GM10266 (cell line): ENCODE measurements around the gene CNTN2.

Experiments
- DNase-seq: peaks from one replicate; pipeline ENCODE4 v3.0.0; 2012; ENCODE audit errors: extremely low spot score
- TF ChIP-seq, protein P1 (sequence below): IDR thresholded peaks from 2 replicates; pipeline ENCODE4 v1.5.1; 2012; ENCODE audit warnings: mild to moderate bottlenecking, low read depth; ENCODE audit not compliant: control insufficient read depth, insufficient read depth; ENCODE audit errors: missing control alignments

The CNTN2 gene

GRCh38 chr1:205095422-205095821 is 52.4 kb downstream of the CNTN2 start:
- TF ChIP-seq, protein P1, sequence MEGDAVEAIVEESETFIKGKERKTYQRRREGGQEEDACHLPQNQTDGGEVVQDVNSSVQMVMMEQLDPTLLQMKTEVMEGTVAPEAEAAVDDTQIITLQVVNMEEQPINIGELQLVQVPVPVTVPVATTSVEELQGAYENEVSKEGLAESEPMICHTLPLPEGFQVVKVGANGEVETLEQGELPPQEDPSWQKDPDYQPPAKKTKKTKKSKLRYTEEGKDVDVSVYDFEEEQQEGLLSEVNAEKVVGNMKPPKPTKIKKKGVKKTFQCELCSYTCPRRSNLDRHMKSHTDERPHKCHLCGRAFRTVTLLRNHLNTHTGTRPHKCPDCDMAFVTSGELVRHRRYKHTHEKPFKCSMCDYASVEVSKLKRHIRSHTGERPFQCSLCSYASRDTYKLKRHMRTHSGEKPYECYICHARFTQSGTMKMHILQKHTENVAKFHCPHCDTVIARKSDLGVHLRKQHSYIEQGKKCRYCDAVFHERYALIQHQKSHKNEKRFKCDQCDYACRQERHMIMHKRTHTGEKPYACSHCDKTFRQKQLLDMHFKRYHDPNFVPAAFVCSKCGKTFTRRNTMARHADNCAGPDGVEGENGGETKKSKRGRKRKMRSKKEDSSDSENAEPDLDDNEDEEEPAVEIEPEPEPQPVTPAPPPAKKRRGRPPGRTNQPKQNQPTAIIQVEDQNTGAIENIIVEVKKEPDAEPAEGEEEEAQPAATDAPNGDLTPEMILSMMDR, result no peak
- no peak for DNase-seq

DNA sequence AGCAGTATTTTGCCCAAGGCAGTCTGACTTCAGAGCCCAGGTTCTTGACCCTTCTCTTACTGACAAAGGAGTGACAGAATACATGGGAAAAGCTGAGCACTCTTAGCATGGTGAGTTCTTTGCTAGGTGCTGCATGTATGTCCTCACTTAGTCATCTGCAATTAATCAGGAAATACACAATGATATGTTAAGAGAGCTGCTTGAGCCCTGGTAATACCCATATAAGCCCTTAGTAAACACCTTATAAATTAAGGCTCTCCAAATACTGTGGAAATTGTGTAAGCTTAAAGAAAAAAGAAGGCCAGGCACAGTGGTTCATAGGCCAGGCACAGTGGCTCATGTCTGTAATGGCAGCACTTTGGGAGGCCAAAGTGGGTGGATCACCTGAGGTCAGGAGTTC is 55.2 kb downstream of the CNTN2 start:
- TF ChIP-seq, protein P1, result no peak
- DNase-seq, result no peak

- no peak for DNase-seq
- TF ChIP-seq, protein P1, result no peak
These were observed 59.4 kb downstream of the CNTN2 start for GRCh38 chr1:205102404-205102803.

DNA sequence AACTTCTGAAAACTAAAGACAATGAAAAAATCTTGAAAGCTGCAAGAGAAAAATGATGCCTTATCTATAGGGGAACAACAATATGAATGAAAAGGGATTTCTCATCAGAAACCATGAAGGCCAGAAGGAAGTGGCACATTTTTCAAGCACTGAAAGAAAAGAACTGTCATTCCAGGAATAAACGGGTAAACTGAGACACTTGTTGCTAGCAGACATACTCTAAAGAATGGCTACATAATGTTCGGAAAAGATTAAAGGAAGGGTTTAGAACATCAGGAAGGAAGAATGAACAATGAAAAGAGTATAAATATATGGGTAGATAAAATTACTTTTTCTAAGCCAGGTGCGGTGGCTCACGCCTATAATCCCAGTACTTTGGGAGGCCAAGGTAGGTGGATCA is 64.3 kb downstream of the CNTN2 start:
- DNase-seq, result no peak
- TF ChIP-seq, protein P1, result no peak

DNA sequence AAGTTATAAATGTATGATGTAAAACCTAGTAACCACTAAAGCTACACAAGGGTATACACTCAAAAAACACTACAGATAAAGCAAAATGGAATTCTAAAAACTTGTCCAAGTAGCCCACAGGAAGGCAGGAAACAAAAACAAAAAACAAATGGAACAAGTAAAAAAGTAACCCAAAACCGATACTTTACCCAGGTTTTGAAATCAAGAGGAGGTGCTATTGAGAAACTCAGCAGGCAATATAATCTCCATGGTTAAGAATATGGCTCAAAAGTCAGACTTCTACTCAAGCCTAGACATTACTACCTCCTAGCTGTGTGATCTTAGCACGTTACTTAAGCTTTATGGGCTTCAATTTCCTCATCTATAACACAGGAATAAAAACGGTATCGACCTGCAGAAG is 65.5 kb downstream of the CNTN2 start:
- DNase-seq, result no peak
- TF ChIP-seq, protein P1, result no peak

GRCh38 chr1:205109269-205109668 is 66.3 kb downstream of the CNTN2 start:
- TF ChIP-seq, protein P1, result no peak
- DNase-seq, result no peak

DNA sequence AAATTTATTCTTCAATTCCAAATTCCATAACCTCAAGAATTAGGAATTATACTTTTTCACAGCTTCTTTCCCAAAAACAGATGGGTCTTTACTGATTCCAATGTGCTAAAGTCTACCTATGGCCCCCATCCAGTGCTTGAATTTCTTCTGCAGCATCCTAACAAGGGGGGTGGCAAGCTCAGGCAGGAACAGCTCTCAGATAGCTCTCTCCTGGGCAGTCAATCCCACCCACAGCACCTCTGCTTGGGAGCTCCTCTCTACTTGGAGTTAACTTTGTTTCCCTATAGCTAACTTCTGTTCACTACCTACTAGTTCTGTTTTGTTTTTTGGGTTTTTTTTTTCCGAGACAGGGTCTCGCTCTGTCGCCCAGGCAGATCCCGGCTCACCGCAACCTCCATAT is 66.7 kb downstream of the CNTN2 start:
- TF ChIP-seq, protein P1, result no peak
- DNase-seq, result no peak
